Mesenchymal stem cell (in vitro differentiated cells and primary cell): ENCODE data around the gene ANKRD9.

Experiments
- DNase-seq: peaks from one replicate; pipeline ENCODE4 v3.0.0-alpha.2; 2013
- H2AFZ ChIP-seq: one replicate; pipeline ENCODE4 v1.6.1; 2013; ENCODE audit warnings: low read depth, mild to moderate bottlenecking, control low read depth, inconsistent platforms, low read length, moderate library complexity
- H2AK5ac ChIP-seq: 2 replicates; pipeline ENCODE4 v1.6.1; 2013; ENCODE audit warnings: low read length, moderate library complexity, mild to moderate bottlenecking, inconsistent platforms; ENCODE audit not compliant: severe bottlenecking
- H2BK120ac ChIP-seq: one replicate; pipeline ENCODE4 v1.6.1; 2013; ENCODE audit warnings: low read depth, mild to moderate bottlenecking, inconsistent platforms, low read length, moderate library complexity
- H2BK12ac ChIP-seq, 2 experiments: one replicate each; pipeline ENCODE4 v1.6.1; 2013; ENCODE audit warnings: inconsistent platforms in 2 of 2, low read length in 2 of 2, mild to moderate bottlenecking in 2 of 2, moderate library complexity in 2 of 2, control low read depth in 1 of 2
- H2BK15ac ChIP-seq: one replicate; pipeline ENCODE4 v1.6.1; 2013; ENCODE audit warnings: mild to moderate bottlenecking, low read depth, inconsistent platforms; ENCODE audit not compliant: poor library complexity, severe bottlenecking
- H2BK5ac ChIP-seq: 2 replicates; pipeline ENCODE4 v1.6.1; 2013; ENCODE audit warnings: low read depth, mild to moderate bottlenecking, low read length, control low read depth, inconsistent platforms; ENCODE audit not compliant: poor library complexity, severe bottlenecking
- H3K14ac ChIP-seq, 2 experiments: one replicate each; pipeline ENCODE4 v1.6.1; 2013; ENCODE audit warnings: inconsistent platforms in 2 of 2, low read length in 2 of 2, control low read depth in 1 of 2, mild to moderate bottlenecking in 1 of 2, moderate library complexity in 1 of 2
- H3K18ac ChIP-seq, 2 experiments: one replicate each; pipeline ENCODE4 v1.6.1; 2013; ENCODE audit warnings: inconsistent platforms in 2 of 2, low read length in 2 of 2, control low read depth in 1 of 2, low read depth in 1 of 2, mild to moderate bottlenecking in 1 of 2
- H3K23ac ChIP-seq, 2 experiments: one replicate each; pipeline ENCODE4 v1.6.1; 2013; ENCODE audit warnings: inconsistent platforms in 2 of 2, low read length in 2 of 2, mild to moderate bottlenecking in 2 of 2, moderate library complexity in 2 of 2, control low read depth in 1 of 2
- H3K27ac ChIP-seq: 2 replicates; pipeline ENCODE4 v1.5.1; 2013; ENCODE audit warnings: mild to moderate bottlenecking, moderate library complexity, low read length, control low read depth, inconsistent platforms; ENCODE audit not compliant: poor library complexity, severe bottlenecking
- H3K27me3 ChIP-seq, 2 experiments: 2 replicates each; pipeline versions ENCODE4 v1.6.1 to v1.7.0; 2013; ENCODE audit warnings: low read length in 2 of 2, mild to moderate bottlenecking in 2 of 2, moderate library complexity in 2 of 2, control low read depth in 1 of 2, inconsistent platforms in 1 of 2; ENCODE audit not compliant: control insufficient read depth in 1 of 2, insufficient read depth in 1 of 2
- H3K36me3 ChIP-seq, 2 experiments: 2 replicates each; pipeline versions ENCODE4 v1.6.1 to v1.7.0; 2013; ENCODE audit warnings: low read length in 2 of 2, control low read depth in 1 of 2, inconsistent platforms in 1 of 2, low read depth in 1 of 2, mild to moderate bottlenecking in 1 of 2; ENCODE audit not compliant: insufficient read depth in 2 of 2, control insufficient read depth in 1 of 2
- H3K4ac ChIP-seq, 2 experiments: one replicate each; pipeline ENCODE4 v1.6.1; 2013; ENCODE audit warnings: inconsistent platforms in 2 of 2, low read length in 2 of 2, mild to moderate bottlenecking in 2 of 2, moderate library complexity in 2 of 2, control low read depth in 1 of 2, low read depth in 1 of 2
- H3K4me1 ChIP-seq: 2 replicates; pipeline ENCODE4 v1.6.1; 2013; ENCODE audit warnings: low read depth, low read length, control low read depth; ENCODE audit not compliant: control insufficient read depth, insufficient read depth
- H3K4me2 ChIP-seq: 2 replicates; pipeline ENCODE4 v1.6.1; 2013; ENCODE audit warnings: low read length, mild to moderate bottlenecking, inconsistent platforms; ENCODE audit not compliant: poor library complexity, severe bottlenecking
- H3K4me3 ChIP-seq, 2 experiments: 2 replicates each; pipeline versions ENCODE4 v1.5.1 to v1.7.0; 2013; ENCODE audit warnings: low read length in 2 of 2, mild to moderate bottlenecking in 2 of 2, control low read depth in 1 of 2, low read depth in 1 of 2; ENCODE audit not compliant: insufficient read depth in 1 of 2
- H3K79me1 ChIP-seq: replicated peaks from 2 replicates; pipeline ENCODE4 v1.6.1; 2013; ENCODE audit warnings: mild to moderate bottlenecking, control low read depth, low read length, inconsistent platforms; ENCODE audit not compliant: poor library complexity, severe bottlenecking
- H3K9ac ChIP-seq: 2 replicates; pipeline ENCODE4 v1.7.0; 2013; ENCODE audit warnings: mild to moderate bottlenecking, low read length, moderate library complexity
- H3K9me3 ChIP-seq: 2 replicates; pipeline ENCODE4 v1.7.0; 2013; ENCODE audit warnings: mild to moderate bottlenecking, low read length; ENCODE audit not compliant: control insufficient read depth
- H4K8ac ChIP-seq: one replicate; pipeline ENCODE4 v1.6.1; 2013; ENCODE audit warnings: inconsistent platforms, mild to moderate bottlenecking, low read length, moderate library complexity
- H4K91ac ChIP-seq: one replicate; pipeline ENCODE4 v1.6.1; 2013; ENCODE audit warnings: mild to moderate bottlenecking, low read length, inconsistent platforms
- WGBS: methylation state at CpG from one replicate; pipeline ENCODE4 v1.1.7; 2013; ENCODE audit warnings: mixed read lengths; 5-methylcytosine and 5-hydroxymethylcytosine counted together

Gene ANKRD9

DNA sequence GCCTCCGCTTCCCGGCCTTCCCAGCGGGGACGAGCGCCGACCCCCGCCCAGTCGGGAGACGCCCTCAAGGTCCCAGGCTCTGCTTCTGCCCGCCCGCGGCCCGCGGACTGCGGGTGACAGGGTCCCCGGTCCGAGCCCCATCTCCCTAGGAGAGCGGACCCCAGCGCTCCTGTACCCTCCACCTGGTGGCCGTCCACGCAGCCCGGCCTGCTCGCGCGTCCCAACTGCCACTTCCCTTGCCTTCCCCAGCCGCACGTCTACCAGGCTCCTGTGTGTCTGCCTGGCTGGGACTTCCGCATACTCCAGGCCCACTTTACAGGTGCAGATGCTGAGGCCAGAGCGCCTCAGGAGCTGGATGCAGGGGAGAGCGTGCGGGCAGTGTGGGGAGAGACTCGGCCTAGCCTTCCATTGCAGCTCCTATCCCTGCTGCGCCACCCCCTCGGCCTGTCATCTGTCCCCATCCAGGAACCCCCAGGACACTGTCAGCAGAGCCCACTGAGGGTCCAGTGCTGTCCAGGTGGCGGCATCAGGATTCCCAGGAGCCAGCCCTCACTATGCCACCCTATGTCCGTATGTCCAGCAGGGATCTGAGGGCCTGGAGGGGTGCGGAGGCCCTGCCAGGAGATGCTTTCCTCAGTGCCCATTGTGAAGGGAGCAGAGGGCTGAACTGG lies 8.0 kb upstream of the ANKRD9 start:
- no peaks in the 10 kb centered on the region for H3K36me3 ChIP-seq
- 27% methylated on average over 36 of the region's 37 CpGs for WGBS
- peak overlapping the region; percentile 89 to 96 for H3K18ac ChIP-seq
- H3K9me3 ChIP-seq, result no peaks in the 10 kb centered on the region
- H2AFZ ChIP-seq, result peak overlapping the region; percentile 1
- H2BK120ac ChIP-seq, result peak overlapping the region; percentile 95
- H2BK5ac ChIP-seq, result no peak overlapping the region
- peak overlapping the region; percentile 76 for H3K9ac ChIP-seq
- no peaks in the 10 kb centered on the region for H3K79me1 ChIP-seq
- no peak for DNase-seq
- peak overlapping the region; percentile 86 to 94 for H3K4ac ChIP-seq
- H3K27me3 ChIP-seq, result no peaks in the 10 kb centered on the region
- H3K4me1 ChIP-seq, result peaks cover 11% of the 10 kb centered on the region
- peak overlapping the region in 1 of 2 experiments; percentile 11 for H2BK12ac ChIP-seq
- peak overlapping the region; percentile 99 for H4K8ac ChIP-seq
- no peak overlapping the region for H2AK5ac ChIP-seq
- peak overlapping the region; percentile 75 to 78 for H3K4me3 ChIP-seq
- H3K4me2 ChIP-seq, result peak overlapping the region; percentile 100
- no peak overlapping the region for H3K23ac ChIP-seq
- peak overlapping the region; percentile 98 for H4K91ac ChIP-seq
- peak overlapping the region; percentile 94 for H2BK15ac ChIP-seq
- H3K27ac ChIP-seq, result no peak overlapping the region
- H3K14ac ChIP-seq, result no peak overlapping the region

DNA sequence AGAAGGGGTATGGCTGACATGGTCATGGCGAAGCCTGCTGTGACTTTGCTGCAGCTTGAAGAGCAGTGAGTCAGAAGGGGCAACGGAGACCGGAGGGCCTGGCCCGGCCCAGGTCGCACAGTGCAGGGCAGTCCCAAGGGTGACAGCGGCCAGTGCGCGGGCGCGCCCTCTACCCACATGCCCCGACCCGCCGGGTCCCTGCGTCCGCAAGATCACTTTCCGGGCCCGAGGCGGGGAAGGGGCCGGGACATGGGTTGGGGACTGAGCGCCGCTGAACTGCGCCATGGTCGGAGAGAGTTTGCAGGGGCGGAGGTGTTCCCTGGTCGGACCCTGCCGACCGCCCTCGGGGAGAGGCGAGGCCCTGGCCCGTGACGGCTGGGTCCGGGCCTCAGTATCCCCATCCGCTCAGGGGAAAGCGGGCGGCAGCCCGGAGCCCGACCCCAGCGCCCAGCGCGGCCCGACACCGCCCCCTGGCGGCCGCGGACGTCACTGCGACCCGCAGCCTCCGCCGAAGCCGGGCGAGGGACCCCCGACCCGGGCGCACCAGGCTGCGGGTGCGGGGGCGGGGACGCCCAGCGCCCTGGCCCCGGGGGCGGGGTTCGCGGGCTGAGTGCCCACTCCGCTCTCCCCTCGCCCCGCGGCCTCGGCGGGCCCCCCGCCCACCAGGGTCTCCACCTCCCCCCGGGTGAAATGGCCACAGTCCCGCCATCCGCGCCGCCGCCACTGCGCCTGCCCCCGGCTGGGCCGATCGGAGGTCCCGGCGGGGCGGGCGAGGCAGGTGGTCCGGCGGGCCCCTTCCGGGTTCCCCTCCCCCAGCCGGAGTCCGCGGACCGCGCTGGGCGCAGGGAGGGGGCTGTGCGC lies 7.2 kb upstream of the ANKRD9 start:
- Histone ChIP-seq H3K4me2 (peak overlapping the region; percentile 100), H3K36me3 (no peaks in the 10 kb centered on the region), H2AFZ (peak overlapping the region; percentile 80), H4K91ac (peak overlapping the region; percentile 98), H3K79me1 (no peaks in the 10 kb centered on the region), H2BK15ac (peak overlapping the region; percentile 94), H3K14ac (peak overlapping the region in 1 of 2 experiments; percentile 45), H3K27ac (no peak overlapping the region), H4K8ac (peak overlapping the region; percentile 99), H3K9ac (peak overlapping the region; percentile 76), H3K23ac (peak overlapping the region in 1 of 2 experiments; percentile 80), H3K9me3 (no peaks in the 10 kb centered on the region), H3K18ac (peak overlapping the region; percentile 89 to 96), H2BK5ac (no peak overlapping the region), H3K4me3 (peak overlapping the region; percentile 75 to 78), H3K4ac (peak overlapping the region; percentile 86 to 94), H2AK5ac (no peak overlapping the region), H2BK120ac (peak overlapping the region; percentile 95), H3K4me1 (peaks cover 11% of the 10 kb centered on the region), H3K27me3 (no peaks in the 10 kb centered on the region), H2BK12ac (peak overlapping the region in 1 of 2 experiments; percentile 80)
- DNase-seq, result peak; percentile 53
- 2% methylated on average over 44 of the region's 95 CpGs for WGBS

DNA sequence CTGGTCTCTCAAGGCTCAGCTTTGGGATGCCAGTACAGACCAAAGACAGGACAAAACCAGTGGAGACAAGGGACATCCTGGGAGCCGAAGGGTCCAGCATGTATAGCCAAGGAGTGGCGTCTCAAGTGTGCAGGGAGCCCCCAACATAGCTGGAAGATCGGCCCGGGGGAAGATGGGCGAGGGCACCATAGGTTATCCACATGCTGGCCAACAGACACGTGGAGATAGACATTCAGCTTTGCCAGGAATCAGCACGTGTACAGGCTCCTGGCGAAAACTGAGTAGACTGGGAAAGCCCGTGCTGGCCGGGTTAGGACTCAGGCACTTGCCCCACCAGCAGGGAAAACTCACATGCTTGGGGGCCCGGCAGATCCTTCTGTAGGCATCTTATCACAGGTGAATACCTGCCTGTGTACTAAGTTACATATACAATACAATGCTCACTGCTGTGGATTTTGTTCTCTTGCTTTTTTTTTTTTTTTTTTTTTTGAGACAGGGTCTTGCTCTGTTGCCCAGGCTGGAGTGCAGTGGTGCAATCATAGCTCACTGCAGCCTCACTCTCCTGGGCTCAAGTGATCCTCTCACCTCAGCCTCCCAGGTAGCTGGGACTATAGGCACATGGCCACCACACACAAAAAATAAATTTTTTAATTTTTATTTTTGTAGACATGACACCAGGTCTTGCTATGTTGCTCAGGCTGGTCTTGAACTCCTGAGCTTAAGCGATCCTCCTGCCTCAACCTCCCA lies 5.6 kb upstream of the ANKRD9 start:
- Histone ChIP-seq H4K91ac (no peak overlapping the region), H2BK15ac (no peak overlapping the region), H3K4me3 (no peak overlapping the region), H2AK5ac (no peak overlapping the region), H3K4me2 (no peak overlapping the region), H2BK12ac (no peak overlapping the region), H3K27me3 (no peaks in the 10 kb centered on the region), H2BK5ac (no peak overlapping the region), H2AFZ (no peak overlapping the region), H3K23ac (no peak overlapping the region), H3K4me1 (peaks cover 19% of the 10 kb centered on the region), H2BK120ac (no peak overlapping the region), H3K36me3 (no peaks in the 10 kb centered on the region), H3K18ac (no peak overlapping the region), H3K9me3 (no peaks in the 10 kb centered on the region), H4K8ac (no peak overlapping the region), H3K9ac (no peak overlapping the region), H3K27ac (no peak overlapping the region), H3K14ac (no peak overlapping the region), H3K4ac (no peak overlapping the region), H3K79me1 (no peaks in the 10 kb centered on the region)
- no peak for DNase-seq
- 93% methylated on average over 11 of the region's 12 CpGs for WGBS
